ENCODE measurements around the gene MYBPC2. TPM values are rescaled to one million over a fixed set of nuclear protein-coding genes. Genes with fewer than 3 reads are reported as not detected.

Gene MYBPC2
- total RNA-seq, 4 donors from 2014 or later, result 0.13 TPM; not detected in 3

DNA sequence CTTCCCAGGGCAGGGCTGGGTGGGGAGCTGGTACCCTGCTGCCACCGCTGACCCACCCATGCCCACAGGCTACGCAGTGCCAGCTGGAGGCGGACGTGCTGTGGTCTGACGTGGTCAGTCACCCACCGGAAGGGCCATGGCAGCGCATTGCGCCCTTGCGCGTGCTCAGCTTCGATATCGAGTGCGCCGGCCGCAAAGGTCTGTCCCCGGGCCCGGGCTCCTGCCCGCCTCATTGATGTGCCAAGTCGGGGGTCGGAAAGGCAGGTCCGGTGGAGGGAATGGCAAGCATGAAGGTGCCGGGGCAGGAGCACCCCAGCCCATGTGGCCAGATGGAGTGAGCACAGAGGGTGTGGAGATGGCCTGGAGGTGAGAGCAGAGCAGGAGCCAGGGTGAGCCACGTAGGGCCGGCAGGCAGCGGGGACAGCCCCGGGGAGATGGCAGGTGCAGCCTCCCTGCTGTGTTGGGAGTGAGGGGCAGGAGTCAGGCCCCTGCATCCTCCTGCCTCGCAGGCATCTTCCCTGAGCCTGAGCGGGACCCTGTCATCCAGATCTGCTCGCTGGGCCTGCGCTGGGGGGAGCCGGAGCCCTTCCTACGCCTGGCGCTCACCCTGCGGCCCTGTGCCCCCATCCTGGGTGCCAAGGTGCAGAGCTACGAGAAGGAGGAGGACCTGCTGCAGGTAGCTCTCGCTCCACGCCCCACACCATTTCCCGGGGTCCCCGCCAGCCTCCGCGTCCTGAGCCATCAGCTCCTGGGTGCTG is 30.0 kb upstream of the MYBPC2 start:
- no peak for DNase-seq
- intact Hi-C loops (cut with DNase I), result no loop called here
- 97 to 98% methylated on average over 17 to 30 of the region's 41 CpGs for WGBS, 2 donors
- TF ChIP-seq POLR2A (IDR thresholded peaks at IDR 0.05), result no peak
- TF ChIP-seq, protein P1, sequence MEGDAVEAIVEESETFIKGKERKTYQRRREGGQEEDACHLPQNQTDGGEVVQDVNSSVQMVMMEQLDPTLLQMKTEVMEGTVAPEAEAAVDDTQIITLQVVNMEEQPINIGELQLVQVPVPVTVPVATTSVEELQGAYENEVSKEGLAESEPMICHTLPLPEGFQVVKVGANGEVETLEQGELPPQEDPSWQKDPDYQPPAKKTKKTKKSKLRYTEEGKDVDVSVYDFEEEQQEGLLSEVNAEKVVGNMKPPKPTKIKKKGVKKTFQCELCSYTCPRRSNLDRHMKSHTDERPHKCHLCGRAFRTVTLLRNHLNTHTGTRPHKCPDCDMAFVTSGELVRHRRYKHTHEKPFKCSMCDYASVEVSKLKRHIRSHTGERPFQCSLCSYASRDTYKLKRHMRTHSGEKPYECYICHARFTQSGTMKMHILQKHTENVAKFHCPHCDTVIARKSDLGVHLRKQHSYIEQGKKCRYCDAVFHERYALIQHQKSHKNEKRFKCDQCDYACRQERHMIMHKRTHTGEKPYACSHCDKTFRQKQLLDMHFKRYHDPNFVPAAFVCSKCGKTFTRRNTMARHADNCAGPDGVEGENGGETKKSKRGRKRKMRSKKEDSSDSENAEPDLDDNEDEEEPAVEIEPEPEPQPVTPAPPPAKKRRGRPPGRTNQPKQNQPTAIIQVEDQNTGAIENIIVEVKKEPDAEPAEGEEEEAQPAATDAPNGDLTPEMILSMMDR (IDR thresholded peaks at IDR 0.05), result no peak
- Histone ChIP-seq H3K4me3 (replicated peaks in 1 of 3) (no peak overlapping the region), H3K36me3 (no peaks in the 10 kb centered on the region), H3K9me3 (no peaks in the 10 kb centered on the region), H3K4me1 (no peaks in the 10 kb centered on the region), H3K27ac (no peak overlapping the region), H3K27me3 (no peaks in the 10 kb centered on the region)

DNA sequence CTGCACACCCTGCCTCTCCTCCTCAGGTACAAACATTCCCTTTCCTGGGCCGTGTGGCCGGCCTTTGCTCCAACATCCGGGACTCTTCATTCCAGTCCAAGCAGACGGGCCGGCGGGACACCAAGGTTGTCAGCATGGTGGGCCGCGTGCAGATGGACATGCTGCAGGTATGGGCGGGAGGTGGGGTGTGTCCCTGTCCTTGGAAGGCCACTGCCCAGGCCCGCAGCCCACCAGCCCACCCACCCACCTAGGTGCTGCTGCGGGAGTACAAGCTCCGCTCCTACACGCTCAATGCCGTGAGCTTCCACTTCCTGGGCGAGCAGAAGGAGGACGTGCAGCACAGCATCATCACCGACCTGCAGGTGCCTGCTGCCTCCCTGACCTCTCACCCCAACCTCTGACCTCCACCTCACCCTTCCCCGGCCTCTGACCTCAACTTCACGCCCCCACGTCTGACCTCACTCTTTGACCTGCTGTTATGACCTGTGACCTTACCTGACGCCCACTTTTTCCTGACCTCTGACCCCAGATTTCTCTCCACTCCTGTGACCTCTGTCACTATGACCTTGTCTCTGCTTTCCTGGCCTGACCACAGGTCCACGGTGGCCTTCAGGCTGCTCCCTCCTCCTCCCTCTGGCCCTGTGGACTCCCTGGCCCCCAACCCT is 26.4 kb upstream of the MYBPC2 start:
- no peak for TF ChIP-seq POLR2A (IDR thresholded peaks at IDR 0.05)
- TF ChIP-seq, protein P1 (IDR thresholded peaks at IDR 0.05), result no peak
- no peaks in the 10 kb centered on the region for H3K27me3 ChIP-seq
- H3K27ac ChIP-seq, result no peak overlapping the region
- H3K4me1 ChIP-seq, result no peaks in the 10 kb centered on the region
- H3K4me3 ChIP-seq (replicated peaks in 1 of 3), result no peak overlapping the region
- H3K9me3 ChIP-seq, result no peaks in the 10 kb centered on the region
- intact Hi-C loops (cut with DNase I), result no loop called here
- DNase-seq, result no peak
- no peaks in the 10 kb centered on the region for H3K36me3 ChIP-seq
- WGBS, 2 donors, result 93 to 96% methylated on average over 19 to 21 of the region's 22 CpGs

DNA sequence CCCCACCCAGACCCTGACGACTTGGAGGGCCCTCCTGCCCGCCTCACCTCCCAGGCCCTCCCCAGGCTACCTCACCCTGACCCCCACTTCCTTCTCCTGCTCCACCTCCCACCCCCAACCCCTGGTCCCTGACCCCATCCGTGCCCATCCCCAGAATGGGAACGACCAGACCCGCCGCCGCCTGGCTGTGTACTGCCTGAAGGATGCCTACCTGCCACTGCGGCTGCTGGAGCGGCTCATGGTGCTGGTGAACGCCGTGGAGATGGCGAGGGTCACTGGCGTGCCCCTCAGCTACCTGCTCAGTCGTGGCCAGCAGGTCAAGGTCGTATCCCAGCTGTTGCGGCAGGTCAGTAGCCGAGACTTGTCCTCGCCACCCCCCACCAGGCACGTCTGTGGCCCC is 25.9 kb upstream of the MYBPC2 start:
- no peak for DNase-seq
- intact Hi-C loops (cut with DNase I), result no loop called here

DNA sequence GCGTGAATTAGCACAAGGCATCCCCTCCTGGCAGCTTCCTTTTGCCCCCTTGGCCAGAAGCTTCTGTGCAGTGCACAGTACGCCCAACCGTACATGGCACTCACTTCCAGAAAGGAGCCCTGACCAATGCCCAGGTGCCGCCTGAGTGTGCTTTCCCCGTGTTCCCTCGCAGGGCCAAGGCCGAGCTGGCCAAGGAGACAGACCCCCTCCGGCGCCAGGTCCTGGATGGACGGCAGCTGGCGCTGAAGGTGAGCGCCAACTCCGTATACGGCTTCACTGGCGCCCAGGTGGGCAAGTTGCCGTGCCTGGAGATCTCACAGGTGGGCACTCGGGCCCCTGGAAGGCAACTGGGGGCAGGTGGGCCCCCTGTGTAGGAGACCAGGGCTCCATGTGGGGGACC is 23.3 kb upstream of the MYBPC2 start:
- no peaks in the 10 kb centered on the region for H3K9me3 ChIP-seq
- no peak for TF ChIP-seq POLR2A (IDR thresholded peaks at IDR 0.05)
- intact Hi-C loops (cut with DNase I), result no loop called here
- H3K4me3 ChIP-seq (replicated peaks in 1 of 3), result no peak overlapping the region
- no peaks in the 10 kb centered on the region for H3K27me3 ChIP-seq
- H3K36me3 ChIP-seq, result no peaks in the 10 kb centered on the region
- no peak overlapping the region for H3K27ac ChIP-seq
- H3K4me1 ChIP-seq, result no peaks in the 10 kb centered on the region
- DNase-seq, result no peak
- WGBS, 2 donors, result 100% methylated on average over 9 to 10 of the region's 17 CpGs

More for the DNA sequence above, 25.9 kb upstream of the MYBPC2 start:
- Histone ChIP-seq H3K9me3 (no peaks in the 10 kb centered on the region), H3K4me1 (no peaks in the 10 kb centered on the region), H3K36me3 (no peaks in the 10 kb centered on the region), H3K4me3 (replicated peaks in 1 of 3) (no peak overlapping the region), H3K27me3 (no peaks in the 10 kb centered on the region), H3K27ac (no peak overlapping the region)
- TF ChIP-seq, protein P1 (IDR thresholded peaks at IDR 0.05), result no peak
- no peak for TF ChIP-seq POLR2A (IDR thresholded peaks at IDR 0.05)
- 96 to 97% methylated on average over 19 of the region's 19 CpGs for WGBS, 2 donors

DNA sequence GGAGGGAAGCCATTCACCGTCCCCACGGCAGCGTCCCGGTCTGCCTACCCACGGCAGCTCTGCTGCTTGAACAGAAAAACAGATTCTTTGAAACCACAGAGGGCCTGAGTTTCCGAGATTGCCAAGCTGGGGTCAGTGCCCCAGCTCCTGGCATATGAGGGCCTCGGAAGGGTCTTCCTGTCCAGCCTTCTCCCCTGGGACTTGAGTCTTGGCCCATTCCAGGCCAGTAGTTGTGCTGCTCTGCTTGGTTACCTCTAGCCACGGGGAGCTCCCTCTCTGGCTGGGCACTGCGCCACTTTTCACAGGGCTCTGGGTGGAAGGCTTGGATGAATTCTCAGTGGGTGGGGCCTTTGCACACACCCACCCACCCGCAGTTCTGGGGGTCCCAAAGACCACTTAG is 22.6 kb upstream of the MYBPC2 start:
- TF ChIP-seq POLR2A (IDR thresholded peaks at IDR 0.05), result no peak
- TF ChIP-seq, protein P1 (IDR thresholded peaks at IDR 0.05), result no peak
- peaks cover 0 to 6% of the 10 kb centered on the region in 2 donors for H3K4me1 ChIP-seq
- no peaks in the 10 kb centered on the region for H3K36me3 ChIP-seq
- intact Hi-C loops (cut with DNase I), result no loop called here
- no peaks in the 10 kb centered on the region for H3K9me3 ChIP-seq
- no peaks in the 10 kb centered on the region for H3K27me3 ChIP-seq
- no peak for DNase-seq
- no peak overlapping the region for H3K27ac ChIP-seq
- WGBS, 2 donors, result 89 to 90% methylated on average over 8 of the region's 10 CpGs
- H3K4me3 ChIP-seq (replicated peaks in 1 of 3), result no peak overlapping the region

All from thyroid gland (tissue), 4 donors.